ENCODE data around the gene MYO10. TPM values are rescaled to one million over a fixed set of nuclear protein-coding genes. Genes with fewer than 3 reads are reported as not detected.
A peak's percentile ranks its signal among the peaks of the same experiment; 100 is the strongest.

MYO10 gene
- total RNA-seq, 1 donor from 2014 or later = 23.1 TPM

DNA sequence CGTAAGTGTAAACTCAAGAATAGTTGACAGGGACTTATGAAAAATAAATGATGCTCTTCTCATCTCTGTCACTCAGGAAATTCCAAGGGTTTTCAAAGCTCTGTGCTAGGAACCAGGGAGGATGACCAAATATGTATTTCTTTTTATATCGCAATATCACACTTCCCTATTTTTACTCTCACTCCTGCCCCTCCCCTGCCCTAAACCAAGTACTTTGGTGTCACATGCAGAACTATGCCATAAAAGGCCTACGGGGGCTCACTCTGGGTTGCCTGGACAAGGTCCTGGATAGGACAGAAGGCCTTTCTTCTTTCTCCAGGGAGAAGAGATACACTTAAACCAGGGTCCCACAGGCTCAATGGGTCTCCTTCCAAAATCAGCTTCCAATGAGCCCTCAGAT is 311.0 kb downstream of the MYO10 start:
- Mint-ChIP-seq H3K4me1 (ENCODE audit: low read depth, unreplicated experiment) (peaks cover 7% of the 10 kb centered on the region), H3K36me3 (ENCODE audit: unreplicated experiment) (no peaks in the 10 kb centered on the region), H3K9me3 (ENCODE audit: unreplicated experiment) (no peaks in the 10 kb centered on the region), H3K27me3 (ENCODE audit: unreplicated experiment) (no peaks in the 10 kb centered on the region), H3K4me3 (ENCODE audit: unreplicated experiment) (no peak overlapping the region), H3K27ac (ENCODE audit: unreplicated experiment) (no peak overlapping the region)
- TF ChIP-seq, protein P1, sequence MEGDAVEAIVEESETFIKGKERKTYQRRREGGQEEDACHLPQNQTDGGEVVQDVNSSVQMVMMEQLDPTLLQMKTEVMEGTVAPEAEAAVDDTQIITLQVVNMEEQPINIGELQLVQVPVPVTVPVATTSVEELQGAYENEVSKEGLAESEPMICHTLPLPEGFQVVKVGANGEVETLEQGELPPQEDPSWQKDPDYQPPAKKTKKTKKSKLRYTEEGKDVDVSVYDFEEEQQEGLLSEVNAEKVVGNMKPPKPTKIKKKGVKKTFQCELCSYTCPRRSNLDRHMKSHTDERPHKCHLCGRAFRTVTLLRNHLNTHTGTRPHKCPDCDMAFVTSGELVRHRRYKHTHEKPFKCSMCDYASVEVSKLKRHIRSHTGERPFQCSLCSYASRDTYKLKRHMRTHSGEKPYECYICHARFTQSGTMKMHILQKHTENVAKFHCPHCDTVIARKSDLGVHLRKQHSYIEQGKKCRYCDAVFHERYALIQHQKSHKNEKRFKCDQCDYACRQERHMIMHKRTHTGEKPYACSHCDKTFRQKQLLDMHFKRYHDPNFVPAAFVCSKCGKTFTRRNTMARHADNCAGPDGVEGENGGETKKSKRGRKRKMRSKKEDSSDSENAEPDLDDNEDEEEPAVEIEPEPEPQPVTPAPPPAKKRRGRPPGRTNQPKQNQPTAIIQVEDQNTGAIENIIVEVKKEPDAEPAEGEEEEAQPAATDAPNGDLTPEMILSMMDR (IDR thresholded peaks at IDR 0.05; ENCODE audit: partially characterized antibody, unreplicated experiment) = no peak
- DNase-seq = no peak

DNA sequence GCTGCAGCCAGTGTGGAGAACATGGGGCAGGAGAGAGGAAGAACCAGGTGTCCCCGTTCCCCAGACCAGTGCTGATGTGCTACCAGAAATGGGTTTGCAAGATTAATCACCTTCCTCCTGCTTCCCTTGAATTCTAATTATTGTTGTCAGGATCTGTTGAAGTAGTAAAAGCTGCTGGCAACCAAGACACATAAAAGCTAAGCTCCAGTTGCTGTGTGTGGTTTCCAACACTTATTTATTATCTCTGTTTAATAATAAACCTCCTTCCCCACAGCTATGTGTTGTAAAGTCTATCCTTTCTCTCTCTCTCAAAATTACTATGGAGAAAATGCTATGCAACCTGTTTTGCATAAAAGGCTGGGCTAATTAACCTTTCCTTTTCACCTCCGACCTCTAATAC is 317.0 kb downstream of the MYO10 start:
- no peak for DNase-seq
- Mint-ChIP-seq H3K36me3 (ENCODE audit: unreplicated experiment) (no peaks in the 10 kb centered on the region), H3K9me3 (ENCODE audit: unreplicated experiment) (no peaks in the 10 kb centered on the region), H3K27ac (ENCODE audit: unreplicated experiment) (no peak overlapping the region), H3K27me3 (ENCODE audit: unreplicated experiment) (peaks cover 9% of the 10 kb centered on the region), H3K4me3 (ENCODE audit: unreplicated experiment) (no peak overlapping the region), H3K4me1 (ENCODE audit: low read depth, unreplicated experiment) (peaks cover 13% of the 10 kb centered on the region)
- TF ChIP-seq, protein P1 (IDR thresholded peaks at IDR 0.05; ENCODE audit: partially characterized antibody, unreplicated experiment) = no peak

DNA sequence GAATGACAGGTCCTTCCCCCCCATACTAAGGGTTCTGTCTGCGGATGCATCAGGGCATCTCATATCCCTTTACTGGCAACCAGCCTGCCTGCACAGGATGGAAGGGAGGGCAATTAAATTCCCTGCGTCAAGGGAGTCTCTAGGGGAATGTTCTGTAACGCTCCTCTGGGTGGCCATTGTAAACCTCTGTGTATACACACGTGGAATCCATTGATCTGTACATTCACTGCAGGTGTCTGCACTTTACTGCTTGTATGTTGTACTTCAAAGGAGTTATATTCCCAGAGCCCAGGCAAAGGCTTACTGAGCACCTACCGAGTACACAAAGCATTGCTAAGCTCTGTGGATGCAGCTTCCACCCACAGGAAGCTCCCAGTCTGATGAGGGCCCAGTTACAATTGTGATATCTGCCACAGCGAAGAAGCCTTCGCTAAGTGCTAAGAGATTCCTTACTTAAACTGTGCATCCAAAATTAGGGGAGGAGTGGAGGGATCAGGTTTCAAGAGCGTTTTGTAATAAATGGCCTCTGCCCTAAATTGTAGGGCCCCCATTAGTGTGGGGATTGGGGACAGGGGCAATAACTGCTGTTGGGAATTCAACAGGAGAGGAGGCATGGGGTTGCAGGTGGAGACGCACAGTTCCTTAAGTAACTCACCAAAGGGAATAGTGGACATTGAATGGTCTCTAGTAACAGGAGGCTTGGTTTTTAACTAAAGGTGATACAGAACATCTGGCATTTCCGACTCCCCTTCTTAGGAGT is 317.8 kb downstream of the MYO10 start:
- Mint-ChIP-seq H3K4me1 (ENCODE audit: low read depth, unreplicated experiment) (peaks cover 13% of the 10 kb centered on the region), H3K36me3 (ENCODE audit: unreplicated experiment) (no peaks in the 10 kb centered on the region), H3K27me3 (ENCODE audit: unreplicated experiment) (peaks cover 9% of the 10 kb centered on the region), H3K9me3 (ENCODE audit: unreplicated experiment) (no peaks in the 10 kb centered on the region), H3K4me3 (ENCODE audit: unreplicated experiment) (no peak overlapping the region), H3K27ac (ENCODE audit: unreplicated experiment) (no peak overlapping the region)
- DNase-seq = no peak
- TF ChIP-seq, protein P1 (IDR thresholded peaks at IDR 0.05; ENCODE audit: partially characterized antibody, unreplicated experiment) = no peak

DNA sequence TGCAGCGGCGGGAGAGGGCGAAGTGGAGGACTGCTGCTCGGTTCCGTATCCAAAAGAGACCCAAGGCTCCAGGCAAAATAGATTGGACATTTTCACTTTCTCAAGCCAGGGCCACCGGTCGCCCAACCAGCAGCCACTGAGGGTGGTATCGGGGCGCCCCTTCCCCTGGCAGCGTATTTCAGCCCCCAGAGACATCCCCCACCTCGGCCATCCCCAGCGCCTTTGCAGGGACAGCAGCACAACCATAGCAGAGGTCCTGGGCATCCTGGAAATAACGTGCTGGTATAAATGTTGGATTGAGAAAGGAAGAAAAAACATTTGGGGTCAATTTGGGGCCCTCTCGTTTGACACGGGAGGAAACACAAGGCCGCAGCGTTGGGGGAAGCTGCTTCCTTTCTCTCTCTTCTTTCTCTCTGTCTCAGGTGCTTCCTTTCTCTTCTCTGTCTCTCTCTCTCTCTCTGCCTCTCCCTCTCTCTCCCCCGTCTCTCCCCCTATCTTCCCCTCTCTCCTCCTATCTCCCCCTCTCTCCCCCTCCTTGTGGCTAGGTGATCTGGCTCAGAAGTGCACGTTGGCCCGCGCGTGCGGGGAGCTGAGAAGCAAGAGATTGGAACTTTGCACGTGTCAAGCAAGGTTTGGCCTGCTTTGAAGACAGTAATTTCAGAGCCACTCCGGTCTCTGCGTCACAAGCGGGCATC is 318.7 kb downstream of the MYO10 start:
- no peaks in the 10 kb centered on the region for H3K9me3 Mint-ChIP-seq (ENCODE audit: unreplicated experiment)
- H3K27me3 Mint-ChIP-seq (ENCODE audit: unreplicated experiment) = peaks cover 9% of the 10 kb centered on the region
- H3K4me1 Mint-ChIP-seq (ENCODE audit: low read depth, unreplicated experiment) = peaks cover 13% of the 10 kb centered on the region
- H3K4me3 Mint-ChIP-seq (ENCODE audit: unreplicated experiment) = no peak overlapping the region
- TF ChIP-seq, protein P1 (IDR thresholded peaks at IDR 0.05; ENCODE audit: partially characterized antibody, unreplicated experiment) = no peak
- H3K27ac Mint-ChIP-seq (ENCODE audit: unreplicated experiment) = peak overlapping the region; percentile 56
- H3K36me3 Mint-ChIP-seq (ENCODE audit: unreplicated experiment) = no peaks in the 10 kb centered on the region
- DNase-seq = no peak

Measured in glutamatergic neuron (in vitro differentiated cells).